RWPE2 (cell line): ENCODE measurements around the gene CNST.

Experiments used
- ATAC-seq: fragments of 200-7000 bp; cut with Tn5 transposase; 3 replicates; pipeline ENCODE4 v1.9.1; 2021; ENCODE audit warnings: low read depth
- DNase-seq: peaks from one replicate; pipeline ENCODE4 v3.0.0-alpha.2; 2020; ENCODE audit warnings: low spot score
- H3K27ac ChIP-seq: fragments of 450-650 bp; 2 replicates; pipeline ENCODE4 v1.5.1; 2017; ENCODE audit warnings: mild to moderate bottlenecking; ENCODE audit not compliant: poor library complexity, severe bottlenecking
- H3K27me3 ChIP-seq: fragments of 250-450 bp; sonication (Bioruptor Pico); 2 replicates; pipeline ENCODE4 v1.5.1; 2021; ENCODE audit warnings: mild to moderate bottlenecking, moderate library complexity; ENCODE audit not compliant: insufficient read depth, poor library complexity, severe bottlenecking
- H3K36me3 ChIP-seq: fragments of 250-450 bp; sonication (Bioruptor Pico); 2 replicates; pipeline ENCODE4 v1.5.1; 2020; ENCODE audit warnings: low read depth, mild to moderate bottlenecking, moderate library complexity
- H3K4me1 ChIP-seq: fragments of 250-450 bp; sonication (Bioruptor Pico); 2 replicates; pipeline ENCODE4 v1.5.1; 2021; ENCODE audit warnings: mild to moderate bottlenecking, moderate library complexity; ENCODE audit not compliant: insufficient read depth, poor library complexity, severe bottlenecking
- H3K4me3 ChIP-seq: fragments of 250-450 bp; sonication (Bioruptor Pico); 2 replicates; pipeline ENCODE4 v1.5.1; 2021; ENCODE audit warnings: mild to moderate bottlenecking, moderate library complexity; ENCODE audit not compliant: severe bottlenecking
- H3K9me3 ChIP-seq: fragments of 250-450 bp; sonication (Bioruptor Pico); 2 replicates; pipeline ENCODE4 v1.5.1; 2021; ENCODE audit warnings: mild to moderate bottlenecking, moderate library complexity; ENCODE audit not compliant: severe bottlenecking
- CTCF ChIP-seq: fragments of 450-650 bp; IDR thresholded peaks from one replicate; pipeline ENCODE4 v1.5.1; 2017; ENCODE audit warnings: mild to moderate bottlenecking, moderate library complexity; ENCODE audit not compliant: poor library complexity, severe bottlenecking

Gene CNST

GRCh38 chr1:246667773-246668172, 101.5 kb downstream of the CNST start:
- no peak for TF ChIP-seq CTCF
- ATAC-seq = no peak
- no peak overlapping the region for H3K4me3 ChIP-seq
- no peaks in the 10 kb centered on the region for H3K4me1 ChIP-seq
- DNase-seq = no peak
- no peaks in the 10 kb centered on the region for H3K36me3 ChIP-seq
- H3K27me3 ChIP-seq = no peaks in the 10 kb centered on the region
- H3K27ac ChIP-seq = no peak overlapping the region
- H3K9me3 ChIP-seq = no peaks in the 10 kb centered on the region

- DNase-seq (no peak), ATAC-seq (no peak)
- Histone ChIP-seq H3K4me1 (no peaks in the 10 kb centered on the region), H3K27me3 (no peaks in the 10 kb centered on the region), H3K27ac (no peak overlapping the region), H3K36me3 (no peaks in the 10 kb centered on the region), H3K9me3 (no peaks in the 10 kb centered on the region), H3K4me3 (no peak overlapping the region)
- TF ChIP-seq CTCF = no peak
Observed at GRCh38 chr1:246669659-246670058, 103.4 kb downstream of the CNST start.

- Histone ChIP-seq H3K36me3 (no peaks in the 10 kb centered on the region), H3K4me3 (no peak overlapping the region), H3K4me1 (no peaks in the 10 kb centered on the region), H3K27me3 (no peaks in the 10 kb centered on the region), H3K9me3 (no peaks in the 10 kb centered on the region), H3K27ac (no peak overlapping the region)
- DNase-seq = no peak
- no peak for ATAC-seq
- TF ChIP-seq CTCF = no peak
Observed at GRCh38 chr1:246674049-246674448, 107.8 kb downstream of the CNST start.

- ATAC-seq (no peak), DNase-seq (no peak)
- Histone ChIP-seq H3K27ac (no peak overlapping the region), H3K4me3 (no peak overlapping the region), H3K27me3 (no peaks in the 10 kb centered on the region), H3K36me3 (no peaks in the 10 kb centered on the region), H3K9me3 (no peaks in the 10 kb centered on the region), H3K4me1 (no peaks in the 10 kb centered on the region)
- no peak for TF ChIP-seq CTCF
Observed at GRCh38 chr1:246677842-246678241, 111.6 kb downstream of the CNST start.

- no peaks in the 10 kb centered on the region for H3K4me1 ChIP-seq
- no peaks in the 10 kb centered on the region for H3K9me3 ChIP-seq
- no peaks in the 10 kb centered on the region for H3K27me3 ChIP-seq
- no peak for DNase-seq
- H3K27ac ChIP-seq = no peak overlapping the region
- no peak for ATAC-seq
- H3K36me3 ChIP-seq = no peaks in the 10 kb centered on the region
- H3K4me3 ChIP-seq = no peak overlapping the region
- no peak for TF ChIP-seq CTCF
Observed at GRCh38 chr1:246678816-246679793, 112.8 kb downstream of the CNST start.
